HepG2 (cell line): ENCODE data around the gene SDC1. TPM values are rescaled to one million over a fixed set of nuclear protein-coding genes. Genes with fewer than 3 reads are reported as not detected.
A peak's percentile ranks its signal among the peaks of the same experiment; 100 is the strongest.

Source experiments
- ATAC-seq: fragments of 200-7000 bp; cut with Tn5 transposase; 3 replicates; pipeline ENCODE4 v1.9.1; 2020; ENCODE audit warnings: mild to moderate bottlenecking, moderate library complexity
- BruUV-seq: library from RNA; stranded (reverse); fragments of 400-500 nt; replicated peaks from 2 replicates; lab custom pipeline; 2021; lab: Mats Ljungman, UMichigan
- CTCF ChIA-PET: fragments of 300-600 bp; formaldehyde crosslinking; extraction: SDS; loops from one replicate; lab custom pipeline; 2021; ENCODE audit warnings: low total read pairs, inconsistent platforms, low intra/inter-chr PET ratio; lab: Yijun Ruan, JAX
- POLR2A ChIA-PET: fragments of 350-600 bp; sonication (Branson Sonifier 250); formaldehyde crosslinking; loops from one replicate; lab custom pipeline; 2020; ENCODE audit warnings: antibody characterized with exemption, inconsistent platforms; lab: Yijun Ruan, JAX
- DNase-seq: peaks from one replicate; pipeline ENCODE4 v3.0.0-alpha.2; 2015; ENCODE audit warnings: low spot score
- FAIRE-seq: peaks from 3 replicates; lab custom pipeline; 2011; peaks lifted over from hg19 to GRCh38; lab: Jason Lieb, UNC
- H2AFZ ChIP-seq: one replicate; pipeline ENCODE4 v1.6.1; 2011; ENCODE audit warnings: low read length, inconsistent platforms
- H3K27ac ChIP-seq: fragments of 300-600 bp; 3 replicates; pipeline ENCODE4 v1.8.0; 2011; ENCODE audit warnings: mixed run types, mild to moderate bottlenecking, mixed read lengths, low read length, inconsistent platforms; ENCODE audit not compliant: insufficient read depth; ENCODE audit errors: extremely low read length
- H3K27me3 ChIP-seq, 2 experiments: fragments of 200-600 bp in 1 of 2; 2 replicates in 1 of 2; 3 replicates in 1 of 2; pipeline versions ENCODE4 v1.6.0 to v1.8.0; 2011; ENCODE audit warnings: low read length in 2 of 2, mild to moderate bottlenecking in 2 of 2, moderate library complexity in 2 of 2, inconsistent platforms in 1 of 2; ENCODE audit not compliant: insufficient read depth in 2 of 2, control insufficient read depth in 1 of 2
- H3K36me3 ChIP-seq, 2 experiments: fragments of 200-600 bp in 1 of 2; replicated peaks in 1 of 2; 2 replicates in 1 of 2; 3 replicates in 1 of 2; pipeline versions ENCODE4 v1.5.1 to v1.8.0; 2011; ENCODE audit warnings: low read length in 2 of 2, inconsistent platforms in 1 of 2; ENCODE audit not compliant: insufficient read depth in 2 of 2, control insufficient read depth in 1 of 2
- H3K4me1 ChIP-seq: 2 replicates; pipeline ENCODE4 v1.5.1; 2012; ENCODE audit warnings: low read length, inconsistent platforms; ENCODE audit not compliant: insufficient read depth
- H3K4me2 ChIP-seq: 2 replicates; pipeline ENCODE4 v1.6.0; 2011; ENCODE audit warnings: low read depth, low read length, inconsistent platforms
- H3K4me3 ChIP-seq, 3 experiments: fragments of 200-600 bp in 1 of 3; sonication (generic), shearing (Covaris generic) in 1 of 3; replicated peaks in 1 of 3; 2 replicates each; pipeline ENCODE4 v1.5.1; 2011 to 2016; ENCODE audit warnings: low read length in 3 of 3, inconsistent platforms in 2 of 3, low read depth in 2 of 3, mild to moderate bottlenecking in 2 of 3, control low read depth in 1 of 3, mixed read lengths in 1 of 3; ENCODE audit not compliant: insufficient read depth in 1 of 3
- H3K79me2 ChIP-seq: one replicate; pipeline ENCODE4 v1.6.1; 2011; ENCODE audit warnings: low read length, inconsistent platforms; ENCODE audit not compliant: insufficient read depth
- H3K9ac ChIP-seq: 2 replicates; pipeline ENCODE4 v1.6.0; 2011; ENCODE audit warnings: mild to moderate bottlenecking, low read depth, low read length, inconsistent platforms; ENCODE audit not compliant: insufficient read depth
- H3K9me3 ChIP-seq: 2 replicates; pipeline ENCODE4 v1.5.1; 2012; ENCODE audit warnings: mild to moderate bottlenecking, low read length
- H4K20me1 ChIP-seq: 2 replicates; pipeline ENCODE4 v1.6.0; 2011; ENCODE audit warnings: inconsistent platforms, mild to moderate bottlenecking, low read length, moderate library complexity; ENCODE audit not compliant: insufficient read depth
- ASH2L ChIP-seq: fragments of 300-600, 200-600 bp; sonication (generic); IDR thresholded peaks from 2 replicates; pipeline ENCODE4 v1.7.0; 2017; ENCODE audit warnings: low read depth, mild to moderate bottlenecking, moderate library complexity, mixed read lengths, low read length; ENCODE audit not compliant: insufficient read length
- E2F2 ChIP-seq: sonication (generic); formaldehyde crosslinking; IDR thresholded peaks from 2 replicates; pipeline ENCODE4 v1.4.0; 2020; ENCODE audit warnings: missing genetic modification reagents, borderline replicate concordance
- GTF3A ChIP-seq: sonication (generic); formaldehyde crosslinking; conservative IDR thresholded peaks from 2 replicates; pipeline ENCODE4 v1.4.0; 2020; ENCODE audit warnings: mild to moderate bottlenecking, missing genetic modification reagents
- HNRNPUL1 ChIP-seq: fragments of 200-400 bp; formaldehyde crosslinking; IDR thresholded peaks from 2 replicates; pipeline ENCODE4 v1.6.1; 2017; ENCODE audit warnings: low read depth, mild to moderate bottlenecking, low read length, moderate library complexity
- ISL2 ChIP-seq: sonication (generic); formaldehyde crosslinking; IDR thresholded peaks from 2 replicates; pipeline ENCODE4 v1.5.0; 2020; ENCODE audit warnings: missing genetic modification reagents
- JDP2 ChIP-seq: sonication (generic); formaldehyde crosslinking; IDR thresholded peaks from 2 replicates; pipeline ENCODE4 v1.8.1; 2022; ENCODE audit warnings: missing genetic modification reagents, borderline replicate concordance
- KDM5B ChIP-seq: sonication (generic); formaldehyde crosslinking; IDR thresholded peaks from 2 replicates; pipeline ENCODE4 v1.4.0; 2020; ENCODE audit warnings: missing genetic modification reagents, mild to moderate bottlenecking, borderline replicate concordance
- MTA3 ChIP-seq: sonication (generic); formaldehyde crosslinking; IDR thresholded peaks from 2 replicates; pipeline ENCODE4 v1.4.0; 2020; ENCODE audit warnings: missing genetic modification reagents
- MXD4 ChIP-seq: IDR thresholded peaks from 2 replicates; pipeline ENCODE4 v1.6.1; 2016; ENCODE audit warnings: mild to moderate bottlenecking, missing biosample characterization, missing genetic modification reagents
- MYC ChIP-seq: sonication (generic); formaldehyde crosslinking; IDR thresholded peaks from 2 replicates; pipeline ENCODE4 v1.9.0; 2021; ENCODE audit warnings: missing genetic modification reagents, borderline replicate concordance
- NCOA2 ChIP-seq: sonication (generic); formaldehyde crosslinking; IDR thresholded peaks from 2 replicates; pipeline ENCODE4 v1.8.0; 2022; ENCODE audit warnings: inconsistent platforms
- POGZ ChIP-seq: sonication (generic); formaldehyde crosslinking; IDR thresholded peaks from 2 replicates; pipeline ENCODE4 v1.4.0; 2020; ENCODE audit warnings: mild to moderate bottlenecking, missing genetic modification reagents
- SMAD9 ChIP-seq: sonication (generic); formaldehyde crosslinking; IDR thresholded peaks from 2 replicates; pipeline ENCODE4 v1.5.1; 2020; ENCODE audit warnings: mild to moderate bottlenecking, missing genetic modification reagents
- TGIF2 ChIP-seq: IDR thresholded peaks from 2 replicates; pipeline ENCODE4 v1.6.1; 2016; ENCODE audit warnings: control low read depth, missing compliant biosample characterization
- U2AF1 ChIP-seq: fragments of 200-400 bp; formaldehyde crosslinking; optimal IDR thresholded peaks from 2 replicates; pipeline ENCODE3; 2017; ENCODE audit warnings: mild to moderate bottlenecking, low read depth, low read length
- ZBTB7B ChIP-seq: sonication (generic); formaldehyde crosslinking; IDR thresholded peaks from 2 replicates; pipeline ENCODE4 v1.4.0; 2020; ENCODE audit warnings: missing genetic modification reagents
- ZFX ChIP-seq: sonication (generic); formaldehyde crosslinking; IDR thresholded peaks from 2 replicates; pipeline ENCODE4 v1.4.0; 2020; ENCODE audit warnings: mild to moderate bottlenecking, low read depth, missing genetic modification reagents, moderate library complexity
- ZNF263 ChIP-seq: sonication (generic); formaldehyde crosslinking; IDR thresholded peaks from 2 replicates; pipeline ENCODE4 v1.4.0; 2020; ENCODE audit warnings: missing genetic modification reagents
- ZNF432 ChIP-seq: sonication (generic); formaldehyde crosslinking; IDR thresholded peaks from 2 replicates; pipeline ENCODE4 v1.5.0; 2020; ENCODE audit warnings: missing genetic modification reagents, mild to moderate bottlenecking, borderline replicate concordance
- ZNF597 ChIP-seq: sonication (generic); formaldehyde crosslinking; IDR thresholded peaks from 2 replicates; pipeline ENCODE4 v1.5.0; 2020; ENCODE audit warnings: missing genetic modification reagents
- ZNF761 ChIP-seq: sonication (generic); formaldehyde crosslinking; conservative IDR thresholded peaks from 2 replicates; pipeline ENCODE4 v1.4.0; 2020; ENCODE audit warnings: mild to moderate bottlenecking, missing genetic modification reagents
- WGBS: methylation state at CpG from one replicate; pipeline ENCODE4 v1.1.6; 2017; ENCODE audit warnings: low lambda C conversion rate; 5-methylcytosine and 5-hydroxymethylcytosine counted together
- in situ Hi-C: cut with HindIII; loops from 2 replicates; pipeline ENCODE4 v1.10.0; 2017; ENCODE audit warnings: low pct_unique_long_range_greater_than_20kb; ENCODE audit not compliant: extremely low pct_ligation_motif_present
- intact Hi-C: fragments of 100-400 bp; cut with micrococcal nuclease; formaldehyde crosslinking; loops from one replicate; pipeline ENCODE4 v1.10.0; 2022; ENCODE audit not compliant: unreplicated experiment
- polyA plus RNA-seq, 8 experiments: library from polyadenylated mRNA; depleted of rRNA in 3 of 8; stranded (reverse) in 7 of 8; unstranded in 1 of 8; fragments of >200 nt; fragmentation: Illumina TruSeq in 4 of 8; extraction: Trizol in 4 of 8; gene quantifications; 2 replicates each; pipeline versions ENCODE4 v1.2.1 to v1.2.3, GENCODE V29; 2011 to 2016; ENCODE audit warnings: low read depth in 4 of 8, missing spikeins in 1 of 8, mixed read lengths in 1 of 8; ENCODE audit not compliant: insufficient read depth in 1 of 8
- total RNA-seq, 5 experiments: library from RNA; depleted of rRNA; stranded (reverse); fragments of >200 nt; fragmentation: Illumina TruSeq; extraction: Trizol; gene quantifications; 2 replicates each; pipeline ENCODE4 v1.2.3, GENCODE V29; 2016; ENCODE audit warnings: low read depth in 1 of 5

SDC1 gene
- total and polyA plus RNA-seq, 2 of the 13 experiments (the other 11 are each of a cell fraction or from before 2014, with no cell fraction given) = 108 to 119 TPM

DNA sequence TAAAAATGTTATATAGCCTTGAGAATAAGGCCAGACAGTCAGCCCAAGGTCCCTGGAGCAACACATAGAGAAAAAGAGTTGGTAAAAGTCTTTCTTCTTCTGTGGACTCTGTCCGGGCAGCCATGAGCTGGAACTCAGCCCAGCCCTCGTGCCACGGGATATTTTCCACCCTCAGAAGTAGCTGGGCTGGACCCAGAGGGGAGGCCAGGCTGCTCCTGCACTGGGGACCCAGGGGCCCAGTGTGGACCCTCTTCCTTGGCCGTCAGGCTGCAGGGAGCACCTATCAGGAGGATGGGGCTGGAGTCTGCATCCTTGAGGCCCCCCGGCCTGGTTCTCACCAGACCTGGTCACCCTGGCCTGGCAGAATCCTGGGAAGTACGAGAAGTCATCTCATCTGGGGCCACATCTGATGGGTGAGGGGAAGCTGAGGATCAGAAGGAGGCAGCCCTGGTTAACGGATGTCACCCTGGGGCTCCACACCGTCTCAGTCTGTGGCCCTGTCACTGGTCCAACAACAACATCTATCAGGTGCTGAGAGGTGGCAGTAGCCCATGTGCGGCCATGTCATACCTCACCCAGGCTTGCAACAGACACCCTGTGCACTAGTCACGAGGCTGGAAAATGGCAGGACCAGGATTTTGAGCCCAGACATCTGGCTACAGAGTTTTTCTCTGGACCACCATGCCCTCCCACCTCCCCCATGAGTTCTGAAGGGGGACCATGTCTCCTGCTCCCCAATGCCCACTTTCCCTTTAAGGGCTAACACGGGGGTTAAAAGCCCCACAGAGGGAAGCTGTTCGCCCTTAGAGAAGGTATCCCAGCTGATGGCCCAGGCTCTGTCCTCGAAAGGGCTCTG, 33.0 kb downstream of the SDC1 start:
- Histone ChIP-seq H4K20me1 (no peaks in the 10 kb centered on the region), H3K27ac (peak overlapping the region; percentile 56), H2AFZ (no peak overlapping the region), H3K79me2 (no peaks in the 10 kb centered on the region), H3K9me3 (no peaks in the 10 kb centered on the region), H3K4me1 (peaks cover 96% of the 10 kb centered on the region), H3K27me3 (no peaks in the 10 kb centered on the region), H3K4me2 (peak overlapping the region; percentile 37), H3K4me3 (no peak overlapping the region), H3K9ac (peak overlapping the region; percentile 47), H3K36me3 (no peaks in the 10 kb centered on the region)
- POLR2A ChIA-PET = interaction anchor here (0.8 to 3.9 kb wide), 6 partner anchors 12 to 34 kb away, joined by 4 to 23 read pairs (median 8); partner anchors contain the start of gene SDC1
- no TSS peak for BruUV-seq
- DNase-seq = no peak
- WGBS = 56% methylated on average over 10 of the region's 13 CpGs
- intact Hi-C loops (loop anchor here (1.0 to 2.0 kb wide), 3 partner anchors 19 to 57 kb away; no protein-coding TSS in a partner anchor), in situ Hi-C loops (no loop called here)
- no peak for FAIRE-seq
- CTCF ChIA-PET = interaction anchor here (1.4 to 2.7 kb wide), 3 partner anchors 33 to 88 kb away, joined by 4 to 19 read pairs (median 9); partner anchors contain the start of gene SDC1
- ATAC-seq = peak; percentile 5
- TF ChIP-seq ZFX (peak; percentile 3; the same call in 1 of the 2 replicates), GTF3A (CRISPR knock-in tag) (no peak), NCOA2 (CRISPR knock-in tag) (no peak), ZNF597 (no peak), KDM5B (peak; percentile 34), ZBTB7B (CRISPR knock-in tag) (no peak), POGZ (no peak), MYC (CRISPR knock-in tag) (0 out of 2 replicates have a peak, but pooled peaks have one; percentile 36), JDP2 (CRISPR knock-in tag) (no peak), ZNF761 (CRISPR knock-in tag) (no peak), ZNF432 (CRISPR knock-in tag) (no peak), U2AF1 (no peak), ISL2 (0 out of 2 replicates have a peak, but pooled peaks have one; percentile 29), MXD4 (0 out of 2 replicates have a peak, but pooled peaks have one; percentile 20), E2F2 (no peak), TGIF2 (CRISPR knock-in tag) (no peak), ZNF263 (peak; percentile 71), HNRNPUL1 (no peak), MTA3 (no peak), ASH2L (no peak), SMAD9 (0 out of 2 replicates have a peak, but pooled peaks have one; percentile 65)
